GM21717 (cell line): ENCODE results near the gene SLC38A9.
"Not testable (repeated sequence)": the region's sequence is repeated elsewhere in the genome, so short reads cannot be mapped to it uniquely, and the experiment has no call there.

ENCODE experiments used
- ATAC-seq: cut with Tn5 transposase; IDR thresholded peaks from one replicate; pipeline ENCODE4 v1.9.1; 2021; ENCODE audit warnings: mild to moderate bottlenecking, moderate library complexity; ENCODE audit not compliant: unreplicated experiment

Gene SLC38A9

DNA sequence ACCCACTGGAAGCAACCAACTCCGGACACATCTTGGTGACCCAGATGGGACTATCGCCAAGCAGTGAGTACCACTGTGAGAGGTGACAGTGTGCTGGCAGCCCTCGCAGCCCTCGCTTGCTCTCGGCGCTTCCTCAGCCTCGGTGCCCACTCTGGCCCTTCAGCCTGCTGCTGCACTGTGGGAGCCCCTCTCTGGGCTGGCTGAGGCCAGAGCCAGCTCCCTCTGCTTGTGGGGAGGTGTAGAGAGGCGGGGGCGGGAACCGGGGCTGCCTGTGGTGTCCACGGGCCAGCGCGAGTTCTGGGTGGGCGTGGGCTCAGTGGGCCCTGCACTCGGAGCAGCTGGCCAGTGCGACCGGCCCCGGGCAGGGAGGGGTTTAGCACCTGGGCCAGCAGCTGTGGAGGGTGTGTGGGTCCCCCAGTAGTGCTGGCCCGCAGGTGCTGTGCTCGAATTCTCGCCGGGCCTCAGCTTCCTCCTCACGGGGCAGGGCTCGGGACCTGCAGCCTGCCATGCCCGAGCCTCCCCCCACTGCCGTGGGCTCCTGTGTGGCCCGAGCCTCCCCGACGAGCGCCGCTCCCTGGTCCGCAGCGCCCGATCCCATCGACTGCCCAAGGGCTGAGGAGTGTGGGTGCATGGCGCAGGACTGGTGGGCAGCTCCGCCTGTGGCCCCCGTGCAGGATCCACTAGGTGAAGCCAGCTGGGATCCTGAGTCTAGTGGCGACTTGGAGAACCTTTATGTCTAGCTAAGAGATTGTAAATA, 98.8 kb downstream of the SLC38A9 start:
- no peak for ATAC-seq

DNA sequence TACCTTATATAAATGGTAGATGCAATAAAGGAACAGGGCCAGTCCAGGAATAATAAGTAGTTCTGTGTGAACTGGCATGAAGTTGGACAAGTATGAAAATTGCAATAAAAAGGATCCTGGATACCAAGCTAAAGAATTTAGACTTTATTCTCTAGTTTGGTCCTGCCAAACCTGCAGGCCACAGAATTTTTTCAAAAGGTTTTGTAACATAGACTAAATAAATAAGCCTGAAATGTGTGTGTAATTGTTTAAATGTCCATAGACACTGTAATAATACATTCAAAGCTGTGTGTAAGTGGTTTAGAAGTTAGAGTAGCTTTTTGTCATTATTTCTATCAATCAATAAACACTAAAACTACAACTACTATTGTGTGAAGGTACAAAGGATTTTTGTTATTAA, 101.6 kb downstream of the SLC38A9 start:
- ATAC-seq = no peak

DNA sequence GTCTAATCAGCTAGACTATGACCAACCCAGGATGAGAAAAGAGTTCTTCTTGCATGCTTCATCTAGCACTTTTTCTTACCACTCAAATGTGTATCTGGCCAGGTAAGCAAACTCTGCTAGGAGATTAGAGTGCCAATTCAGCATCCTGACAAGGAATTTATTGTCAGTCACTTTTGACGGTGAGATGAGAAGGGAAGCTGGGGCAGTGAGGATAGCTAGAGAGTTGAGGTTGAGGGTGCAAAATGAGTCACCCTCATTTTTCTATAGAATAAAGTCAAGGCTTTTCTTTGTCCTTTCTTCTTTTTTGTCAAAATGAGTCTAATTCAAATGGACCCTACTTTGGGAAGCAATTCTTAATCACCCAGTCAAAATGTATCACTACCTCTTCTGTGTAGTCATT, 102.7 kb downstream of the SLC38A9 start:
- ATAC-seq = no peak

DNA sequence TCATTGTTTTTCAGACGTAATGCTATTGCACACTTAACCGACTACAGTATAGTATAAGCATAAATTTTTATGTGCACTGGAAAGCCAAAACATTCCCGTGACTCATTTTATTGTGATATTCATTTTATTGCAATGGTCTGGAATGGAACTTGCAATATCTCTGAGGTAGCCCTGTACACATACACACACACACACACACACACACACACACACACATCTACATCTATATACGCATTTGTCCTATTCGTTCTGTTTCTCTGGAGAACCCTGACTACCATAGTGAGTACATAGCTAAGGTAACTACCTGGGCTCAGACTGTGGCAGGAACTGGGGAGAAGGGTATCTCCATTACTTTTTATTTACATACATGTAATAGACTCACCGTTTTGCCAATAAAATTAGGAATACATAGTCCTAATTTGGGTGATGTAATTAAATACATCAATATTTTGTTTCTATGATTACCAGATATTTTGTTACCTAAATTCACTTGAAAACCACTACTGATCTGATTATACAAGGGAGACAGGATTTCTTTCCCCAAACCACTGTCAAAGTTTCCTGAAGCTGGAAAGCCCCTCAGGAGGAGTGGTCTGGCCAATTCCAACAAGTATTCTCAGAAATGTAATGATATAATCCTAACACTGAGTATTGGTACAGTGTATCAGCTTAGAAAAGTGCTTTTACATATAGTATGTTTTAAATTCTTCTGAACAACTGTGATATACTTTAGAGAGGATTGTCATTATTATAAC, 103.4 kb downstream of the SLC38A9 start:
- no peak for ATAC-seq

DNA sequence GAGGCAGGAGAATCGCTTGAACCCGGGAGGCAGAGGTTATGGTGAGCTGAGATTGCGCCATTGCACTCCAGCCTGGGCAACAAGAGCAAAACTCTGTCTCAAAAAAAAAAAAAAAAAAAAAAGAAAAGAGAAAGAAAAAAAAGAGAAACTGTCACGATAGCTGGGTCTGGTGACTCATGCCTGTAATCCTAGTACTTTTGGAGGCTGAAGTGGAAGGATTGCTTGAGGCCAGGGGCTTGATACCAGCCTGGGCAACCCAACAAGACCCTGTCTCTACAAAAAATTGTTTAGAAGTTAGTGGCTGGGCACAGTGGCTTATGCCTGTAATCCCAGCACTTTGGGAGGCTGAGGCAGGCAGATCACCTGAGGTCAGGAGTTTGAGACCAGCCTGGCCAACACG, 104.8 kb downstream of the SLC38A9 start:
- not testable (repeated sequence) for ATAC-seq

DNA sequence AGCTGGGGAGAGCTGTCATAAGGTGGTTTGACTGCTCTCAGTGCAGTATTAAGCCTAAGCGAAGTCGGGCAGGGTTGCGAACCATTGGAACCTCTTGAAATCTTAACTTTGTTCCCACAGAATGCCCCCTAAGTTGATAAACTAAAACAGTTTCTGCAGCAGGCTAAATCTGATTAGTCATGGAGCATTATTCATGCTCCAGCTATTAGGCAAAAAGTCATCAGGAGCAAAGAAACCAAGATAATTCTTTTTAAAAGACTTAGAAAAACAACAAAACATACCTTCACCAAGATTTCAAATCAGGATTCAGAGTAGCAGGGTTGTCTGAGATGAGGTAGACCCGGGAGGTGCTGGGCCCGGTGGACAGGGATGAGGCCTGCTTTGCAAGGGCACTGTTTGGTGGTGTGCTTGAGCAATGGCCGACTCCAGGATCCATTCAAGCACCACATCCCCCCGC, 107.5 kb downstream of the SLC38A9 start:
- no peak for ATAC-seq

DNA sequence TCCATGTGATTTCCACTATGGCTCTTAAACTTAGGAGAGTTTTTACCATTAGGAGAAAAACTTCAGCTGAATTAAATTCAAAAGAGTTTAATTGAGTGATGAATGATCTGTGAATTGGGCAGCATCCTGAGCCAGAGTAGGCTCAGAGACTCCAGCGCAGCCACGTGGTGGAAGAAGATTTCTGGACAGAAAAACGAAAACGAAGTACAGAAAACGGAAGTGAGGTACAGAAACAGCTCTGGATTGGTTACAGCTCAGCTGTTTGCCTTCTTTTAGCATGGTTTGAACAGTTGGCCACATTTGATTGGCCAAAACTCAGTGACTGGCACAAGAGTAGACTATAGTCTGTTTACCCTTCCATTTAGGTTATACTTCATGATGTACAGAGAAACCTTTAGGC, 108.2 kb downstream of the SLC38A9 start:
- ATAC-seq = no peak

DNA sequence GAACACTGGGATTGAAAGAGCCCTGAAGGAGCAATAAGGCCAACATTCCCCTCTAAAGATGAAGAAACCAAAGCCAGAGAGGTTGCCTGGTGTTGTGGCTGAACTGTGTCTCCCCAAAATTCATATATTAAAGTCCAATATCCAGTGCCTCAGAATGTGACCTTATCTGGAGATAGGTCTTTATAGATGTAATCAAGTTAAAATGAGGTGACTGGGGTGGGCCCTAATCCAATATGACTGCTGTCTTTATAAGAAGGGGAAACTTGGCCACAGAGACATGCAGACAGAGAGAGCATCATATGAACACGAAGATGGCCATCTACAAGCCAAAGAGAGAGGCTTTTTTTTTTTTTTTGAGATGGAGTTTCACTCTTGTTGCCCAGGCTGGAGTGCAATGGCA, 110.5 kb downstream of the SLC38A9 start:
- no peak for ATAC-seq

DNA sequence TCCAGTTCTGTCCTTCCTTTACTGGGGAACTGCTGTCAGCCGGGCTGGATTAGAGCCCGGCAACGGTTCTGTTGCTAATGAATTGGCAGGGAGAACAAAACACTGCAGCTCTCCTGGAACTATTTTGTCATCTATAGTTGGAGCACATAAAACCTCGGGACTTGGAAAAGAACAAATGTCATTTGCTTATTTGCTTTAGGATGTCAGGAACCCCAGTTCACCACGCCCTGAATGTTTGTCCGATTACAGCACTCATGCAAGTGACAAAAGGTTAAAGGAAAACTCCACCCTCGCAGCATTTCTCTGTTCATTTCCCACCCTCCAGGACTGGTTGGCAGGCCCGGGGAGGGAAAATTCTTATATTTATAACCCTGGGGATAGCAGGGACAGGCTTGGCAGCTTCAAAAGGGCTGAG, 110.9 kb downstream of the SLC38A9 start:
- ATAC-seq = no peak

DNA sequence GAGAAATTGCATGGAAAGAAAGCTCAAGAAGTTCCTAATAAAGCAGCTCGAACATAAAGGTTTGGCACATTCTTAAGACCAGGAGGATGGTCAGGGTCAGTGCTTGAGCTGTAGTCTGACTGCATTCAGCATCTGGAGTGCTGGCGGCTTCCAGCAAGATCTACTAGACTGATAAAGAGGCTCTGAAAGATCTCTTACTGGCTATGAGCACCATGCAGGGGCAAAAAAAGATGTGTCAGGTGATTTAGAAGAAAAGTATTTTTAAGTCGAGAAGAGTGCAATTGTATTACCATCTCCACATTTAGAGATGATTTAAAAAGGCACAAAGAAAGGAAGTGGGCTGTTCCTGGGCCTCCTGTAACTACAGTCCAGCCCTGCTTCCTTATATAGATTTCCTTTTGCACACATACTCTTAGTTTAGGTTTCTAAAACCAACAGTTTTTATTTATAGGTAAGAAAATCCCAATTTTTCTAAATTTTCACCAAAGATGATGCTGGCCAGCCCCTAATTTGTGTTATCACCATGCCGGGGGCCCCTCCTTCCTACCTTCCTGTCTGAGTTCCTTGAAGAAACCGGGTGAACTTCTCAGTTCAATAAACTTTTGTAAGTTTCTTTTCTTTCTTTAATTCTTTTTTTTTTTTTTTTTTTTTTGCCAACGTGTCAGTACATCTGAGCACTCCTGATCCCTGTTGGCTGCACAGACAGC, 111.5 kb downstream of the SLC38A9 start:
- ATAC-seq = no peak

DNA sequence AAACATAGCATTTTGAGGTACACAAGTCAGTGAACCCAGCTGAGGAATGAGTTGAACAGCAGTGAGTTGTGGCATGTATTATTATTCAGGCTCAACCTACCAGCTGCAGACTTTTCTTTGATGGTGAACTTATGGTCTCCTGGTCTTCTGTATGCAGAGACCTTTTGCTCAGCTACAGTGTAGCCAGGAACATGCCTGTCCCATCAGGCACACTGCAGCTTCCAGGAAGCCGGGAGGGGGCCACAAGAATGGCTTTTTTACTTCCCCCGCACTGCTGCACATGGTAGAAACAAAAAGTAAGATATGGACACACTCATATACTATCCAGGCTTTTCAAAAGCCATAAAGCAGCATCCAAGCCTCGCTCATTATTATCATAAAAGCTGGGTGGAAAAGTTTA, 112.0 kb downstream of the SLC38A9 start:
- ATAC-seq = no peak

DNA sequence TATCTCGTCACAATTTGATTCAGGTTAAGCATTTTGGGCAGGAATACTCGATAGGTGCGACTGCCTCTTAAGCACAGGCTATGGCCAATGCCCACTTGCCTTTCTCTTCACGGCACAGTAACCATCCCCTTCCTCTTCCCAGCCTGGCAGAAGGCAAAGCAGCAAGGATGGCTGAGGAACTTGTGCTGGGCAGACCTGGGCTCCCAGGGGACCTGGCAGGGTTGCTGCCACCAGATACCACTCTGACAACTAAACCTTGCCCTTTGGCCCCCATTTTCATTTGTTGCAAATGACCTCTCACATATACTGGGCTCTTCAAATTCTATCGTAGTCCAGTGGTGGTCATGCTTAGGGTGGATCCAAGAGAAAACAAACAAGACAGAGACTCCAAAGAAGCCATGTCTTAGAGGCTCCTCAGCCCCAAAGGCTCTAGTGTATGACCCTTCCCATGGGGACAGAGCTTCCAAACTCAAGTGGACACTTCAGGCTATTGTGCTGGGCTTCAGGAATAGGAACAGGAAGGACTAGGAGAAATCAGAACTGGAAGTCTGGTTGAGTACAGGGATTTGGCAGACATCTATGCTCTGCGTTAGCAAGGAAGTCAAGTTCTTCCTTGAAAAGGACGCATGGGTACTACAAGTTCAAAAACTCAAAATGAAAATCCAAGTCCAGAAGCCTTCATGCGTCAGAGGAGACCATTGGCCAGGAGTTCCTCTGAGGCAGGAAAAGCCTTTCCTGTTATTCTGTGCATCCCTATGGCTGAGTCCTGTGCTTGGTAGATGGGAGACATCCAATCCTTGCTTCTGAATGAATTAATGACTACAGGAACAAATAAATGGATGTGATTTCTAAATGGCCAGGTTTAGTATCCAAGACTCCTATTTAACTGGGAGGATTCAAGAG, 112.7 kb downstream of the SLC38A9 start:
- no peak for ATAC-seq

DNA sequence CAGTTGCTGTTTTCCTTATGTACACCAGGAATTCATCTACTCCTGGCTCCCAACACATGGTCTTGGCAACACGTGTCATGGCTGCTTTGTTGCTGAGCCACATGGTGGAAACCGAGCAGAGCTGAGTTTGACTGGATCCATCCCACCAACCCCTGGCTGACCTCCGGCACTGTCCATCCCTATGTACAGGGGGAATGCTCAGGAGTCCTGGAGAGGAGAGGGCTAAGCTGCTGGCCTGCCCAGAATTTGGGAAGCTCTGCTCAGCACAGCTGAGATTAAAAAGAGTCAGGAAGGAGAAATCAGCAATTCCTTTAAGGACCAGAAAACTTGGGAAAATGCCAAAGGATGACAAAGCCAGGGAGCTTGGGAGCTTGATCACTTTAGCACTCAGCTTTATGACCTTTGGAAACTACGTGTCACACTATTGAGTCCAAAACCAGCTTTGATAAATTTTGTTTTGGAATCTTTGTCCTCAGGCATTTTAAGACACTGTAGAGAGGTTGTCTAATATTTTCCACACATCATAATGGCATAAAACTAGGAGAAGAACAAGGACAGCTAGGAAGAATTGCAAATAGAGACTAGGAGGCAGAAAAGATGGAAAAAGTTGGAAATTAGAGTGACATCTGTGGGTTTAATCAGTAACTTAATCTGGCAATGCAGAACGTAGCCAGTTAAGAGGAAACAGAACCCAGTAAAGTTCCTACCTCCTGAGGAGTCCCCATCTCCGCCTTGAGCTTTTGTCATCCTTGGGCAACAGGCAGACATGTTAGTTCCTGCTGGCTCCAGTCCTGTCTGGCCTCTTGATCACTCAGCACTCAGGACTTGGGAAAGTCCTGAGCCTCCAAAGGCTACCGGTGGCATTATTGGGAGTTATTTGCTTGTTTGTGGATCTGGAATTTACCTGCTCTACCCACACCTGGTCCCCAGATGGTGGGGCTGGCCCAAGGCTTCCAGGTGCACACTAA, 114.8 kb downstream of the SLC38A9 start:
- no peak for ATAC-seq

DNA sequence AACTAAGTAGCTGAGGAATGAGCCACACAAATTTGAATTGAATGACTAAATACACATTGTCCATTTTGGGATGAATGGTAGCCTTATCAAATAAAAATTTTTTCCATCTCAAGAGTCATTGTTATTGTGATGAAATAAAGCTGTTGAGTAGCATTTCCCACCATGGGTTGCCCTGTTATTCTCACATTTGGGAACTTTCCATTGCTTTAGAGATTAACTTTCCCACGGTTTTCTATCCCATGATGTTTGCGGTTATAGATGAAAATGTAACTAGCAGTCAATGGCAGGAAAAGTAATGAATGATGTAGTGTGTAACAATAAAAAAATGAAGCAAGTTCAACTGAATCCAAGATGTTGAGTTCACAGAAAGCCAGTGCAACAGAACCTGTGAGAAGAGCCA, 117.5 kb downstream of the SLC38A9 start:
- no peak for ATAC-seq

DNA sequence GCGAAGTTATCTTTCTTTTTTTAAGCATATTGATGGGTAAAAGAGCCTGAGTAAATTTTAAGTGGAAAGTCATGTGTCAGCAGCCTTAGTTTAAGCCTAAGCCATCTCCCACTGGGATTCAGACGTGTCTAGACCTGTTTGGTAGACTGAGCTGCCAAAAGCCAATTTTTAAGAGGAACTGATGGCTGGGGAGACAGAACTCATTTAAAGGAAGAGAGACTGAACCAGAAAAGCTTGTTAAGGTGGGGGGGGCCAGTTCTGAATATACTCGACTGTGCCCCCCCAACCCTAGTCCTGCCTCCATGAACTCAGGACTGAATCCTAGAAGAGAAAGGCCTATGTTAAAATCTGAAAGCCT, 119.0 kb downstream of the SLC38A9 start:
- ATAC-seq = no peak

DNA sequence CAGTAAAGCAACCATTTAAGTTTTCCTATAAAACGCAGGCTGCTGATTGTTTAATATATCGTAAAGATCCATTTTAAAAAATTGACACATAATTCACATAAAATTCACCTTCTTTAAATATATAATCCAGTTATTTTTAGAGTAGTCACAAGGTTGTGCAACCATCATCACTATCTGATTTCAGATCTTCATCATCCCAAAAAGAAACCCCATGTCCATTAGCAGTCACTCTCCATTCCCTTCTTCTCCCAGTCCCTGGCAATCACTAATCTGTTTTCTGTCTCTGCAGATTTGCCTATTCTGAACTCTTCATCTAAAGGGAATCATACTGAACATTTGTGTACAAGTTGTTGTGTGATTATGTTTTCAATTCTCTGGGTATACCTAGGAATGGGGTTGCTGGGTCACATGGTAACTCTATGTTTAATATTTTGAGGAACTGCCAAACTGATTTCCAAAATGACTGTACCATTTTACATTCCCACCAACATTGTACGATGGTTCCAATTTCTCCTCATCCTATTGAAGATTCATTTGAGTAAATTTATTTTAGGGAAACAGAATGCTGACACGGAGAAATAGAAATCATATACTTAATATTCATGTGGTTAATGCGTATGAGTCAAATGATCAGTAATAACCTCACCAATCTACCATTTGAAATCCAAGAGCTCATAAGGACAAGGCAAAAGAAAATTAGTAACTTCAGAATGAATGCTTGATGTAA, 119.6 kb downstream of the SLC38A9 start:
- no peak for ATAC-seq

DNA sequence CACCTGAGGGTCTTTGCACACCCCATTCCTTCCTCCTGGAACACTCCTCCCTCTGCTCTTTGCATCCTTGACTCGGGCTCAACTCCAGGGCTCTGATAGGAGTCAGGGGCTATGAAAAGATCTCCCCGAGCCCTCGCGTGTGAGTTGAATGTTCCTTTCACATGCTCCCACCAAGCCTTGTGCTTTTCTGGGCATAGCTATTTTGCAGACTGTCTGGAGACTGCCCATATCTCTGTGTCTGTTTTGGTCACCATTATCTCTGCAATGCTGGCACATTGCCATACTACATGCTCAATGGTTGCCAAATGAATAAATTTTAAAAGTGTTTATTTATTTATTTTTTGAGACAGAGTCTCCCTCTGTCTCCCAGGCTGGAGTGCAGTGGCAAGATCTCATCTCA, 120.4 kb downstream of the SLC38A9 start:
- ATAC-seq = no peak

DNA sequence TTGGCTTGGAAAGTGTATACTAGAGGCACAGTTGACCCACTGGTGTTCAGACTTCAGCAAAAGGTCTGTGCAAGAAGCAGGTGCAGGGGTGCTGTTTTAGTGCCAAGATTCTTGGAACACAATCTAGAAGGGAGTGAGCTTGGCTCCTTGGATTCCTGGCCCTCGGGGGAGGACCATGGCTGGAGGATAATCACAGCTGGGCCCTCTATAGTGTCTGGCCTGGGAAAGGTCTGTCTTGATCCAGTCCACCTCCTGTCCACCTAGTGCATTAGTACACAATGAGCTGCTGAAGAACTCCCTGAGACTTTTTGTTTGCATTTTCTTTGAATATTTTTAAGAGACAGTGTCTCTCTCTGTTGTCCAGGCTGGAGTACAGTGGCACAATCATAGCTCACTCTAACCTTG, 126.9 kb downstream of the SLC38A9 start:
- no peak for ATAC-seq
